K562 (cell line): ENCODE data around the gene ALS2CL. TPM values are rescaled to one million over a fixed set of nuclear protein-coding genes. Genes with fewer than 3 reads are reported as not detected.

ENCODE experiments used
- ATAC-seq: fragments of 200-7000 bp; cut with Tn5 transposase; 3 replicates; pipeline ENCODE4 v1.9.1; 2020; ENCODE audit warnings: moderate library complexity
- BruUV-seq: library from RNA; stranded (reverse); fragments of 400-500 nt; replicated peaks from 2 replicates; lab custom pipeline; 2021; lab: Mats Ljungman, UMichigan
- CTCF ChIA-PET: fragments of 300-600 bp; formaldehyde crosslinking; extraction: SDS; loops from one replicate; lab custom pipeline; 2021; ENCODE audit warnings: low intra/inter-chr PET ratio; lab: Yijun Ruan, JAX
- POLR2A ChIA-PET: fragments of 300-600, 350-650 bp; sonication (Branson Sonifier 250); formaldehyde crosslinking; extraction: SDS; loops from one replicate; lab custom pipeline; 2021; ENCODE audit warnings: antibody characterized with exemption, inconsistent platforms; lab: Yijun Ruan, JAX
- DNase-seq, 4 experiments: peaks; one replicate each; pipeline versions ENCODE4 v3.0.0 to v3.0.0-alpha.2; 2011 to 2018; ENCODE audit warnings: low spot score in 3 of 4, mixed read lengths in 3 of 4; ENCODE audit errors: extremely low read depth in 1 of 4
- FAIRE-seq: peaks from 2 replicates; lab custom pipeline; 2011; peaks lifted over from hg19 to GRCh38; lab: Jason Lieb, UNC
- H2AFZ ChIP-seq: 2 replicates; pipeline ENCODE4 v1.6.0; 2011; ENCODE audit warnings: low read depth, low read length, control low read depth, inconsistent platforms
- H3K27ac ChIP-seq: fragments of 200-600 bp; 3 replicates; pipeline ENCODE4 v1.8.0; 2011; ENCODE audit warnings: low read depth, mild to moderate bottlenecking, control low read depth, inconsistent platforms, low read length, moderate library complexity, mixed read lengths; ENCODE audit errors: extremely low read depth
- H3K27me3 ChIP-seq, 2 experiments: fragments of 300-600 bp in 1 of 2; 2 replicates in 1 of 2; 3 replicates in 1 of 2; pipeline versions ENCODE4 v1.6.0 to v1.8.0; 2011; ENCODE audit warnings: inconsistent platforms in 2 of 2, low read length in 2 of 2, mild to moderate bottlenecking in 1 of 2, mixed read lengths in 1 of 2, moderate library complexity in 1 of 2; ENCODE audit not compliant: control insufficient read depth in 2 of 2, insufficient read depth in 2 of 2
- H3K36me3 ChIP-seq: fragments of 300-600 bp; 3 replicates; pipeline ENCODE4 v1.8.0; 2011; ENCODE audit warnings: mild to moderate bottlenecking, low read length, inconsistent platforms; ENCODE audit not compliant: control insufficient read depth, insufficient read depth
- H3K4me1 ChIP-seq, 2 experiments: fragments of 200-600 bp in 1 of 2; replicated peaks in 1 of 2; 2 replicates in 1 of 2; 3 replicates in 1 of 2; pipeline versions ENCODE4 v1.5.1 to v1.8.0; 2011; ENCODE audit warnings: inconsistent platforms in 2 of 2, low read length in 2 of 2, mild to moderate bottlenecking in 1 of 2, mixed read lengths in 1 of 2, moderate library complexity in 1 of 2; ENCODE audit not compliant: control insufficient read depth in 2 of 2, insufficient read depth in 2 of 2
- H3K4me2 ChIP-seq: 2 replicates; pipeline ENCODE4 v1.6.1; 2011; ENCODE audit warnings: low read length, control low read depth, inconsistent platforms, mixed read lengths; ENCODE audit not compliant: insufficient read depth
- H3K4me3 ChIP-seq: fragments of 200-600 bp; sonication (generic), shearing (Covaris generic); 2 replicates; pipeline ENCODE4 v1.5.1; 2016; ENCODE audit warnings: control low read depth, inconsistent platforms
- H3K79me2 ChIP-seq: fragments of 200-600 bp; 3 replicates; pipeline ENCODE4 v1.8.0; 2011; ENCODE audit warnings: low read length, inconsistent platforms; ENCODE audit not compliant: control insufficient read depth, insufficient read depth
- H3K9ac ChIP-seq, 2 experiments: 2 replicates each; pipeline versions ENCODE4 v1.6.0 to v1.6.1; 2011; ENCODE audit warnings: low read depth in 2 of 2, low read length in 2 of 2, control low read depth in 1 of 2, inconsistent platforms in 1 of 2, mild to moderate bottlenecking in 1 of 2, mixed read lengths in 1 of 2; ENCODE audit not compliant: insufficient read depth in 1 of 2
- H3K9me1 ChIP-seq: one replicate; pipeline ENCODE4 v1.6.0; 2011; ENCODE audit warnings: inconsistent platforms, mild to moderate bottlenecking, low read length, moderate library complexity; ENCODE audit not compliant: control insufficient read depth, insufficient read depth
- H3K9me3 ChIP-seq: replicated peaks from 2 replicates; pipeline ENCODE4 v1.5.1; 2011; ENCODE audit warnings: low read depth, low read length, inconsistent platforms; ENCODE audit not compliant: control insufficient read depth, insufficient read depth
- H4K20me1 ChIP-seq: replicated peaks from 2 replicates; pipeline ENCODE4 v1.6.1; 2011; ENCODE audit warnings: low read length, inconsistent platforms, mixed read lengths; ENCODE audit not compliant: control insufficient read depth, insufficient read depth
- EHMT2 ChIP-seq: fragments of 450-650 bp; IDR thresholded peaks from 2 replicates; pipeline ENCODE4 v1.6.1; 2018; ENCODE audit warnings: antibody characterized with exemption
- REST ChIP-seq, 2 experiments: fragments of 450-650 bp; formaldehyde crosslinking in 1 of 2; IDR thresholded peaks; 2 replicates each; pipeline versions ENCODE4 v1.4.0 to v1.6.1; 2014 to 2020; ENCODE audit warnings: mild to moderate bottlenecking in 2 of 2, borderline replicate concordance in 1 of 2, low read depth in 1 of 2
- WGBS: fragments of 100-300 bp; shearing (Covaris generic); methylation state at CpG from one replicate; pipeline ENCODE4 v1.1.6; 2016; ENCODE audit warnings: low coverage, mixed read lengths; ENCODE audit not compliant: insufficient coverage; ENCODE audit errors: missing lambda C conversion rate; 5-methylcytosine and 5-hydroxymethylcytosine counted together
- in situ Hi-C: fragments of 300-500 bp; cut with MboI; formaldehyde crosslinking; loops from 4 replicates; pipeline ENCODE4 v1.15.0; 2018; ENCODE audit warnings: inconsistent platforms, mixed read lengths
- intact Hi-C: fragments of 100-400 bp; cut with micrococcal nuclease; formaldehyde crosslinking; loops from 2 replicates; pipeline ENCODE4 v1.14.2; 2022
- polyA plus RNA-seq, 8 experiments: library from polyadenylated mRNA; depleted of rRNA in 4 of 8; stranded (reverse) in 5 of 8; unstranded in 3 of 8; fragments of >200 nt; fragmentation: Nextera tagmentation in 2 of 8; fragmentation: Illumina TruSeq in 1 of 8; extraction: Ambion mirVana in 2 of 8; extraction: Trizol in 1 of 8; gene quantifications; 2 replicates each; pipeline versions ENCODE4 v1.2.1 to v1.2.3, GENCODE V29; 2011 to 2014; ENCODE audit warnings: inconsistent platforms in 1 of 8, missing spikeins in 1 of 8
- total RNA-seq, 7 experiments: library from RNA; depleted of rRNA in 6 of 7; stranded (reverse); fragments of >200 nt in 6 of 7; fragmentation: Illumina TruSeq in 2 of 7; extraction: Trizol in 2 of 7; gene quantifications; 2 replicates each; pipeline versions ENCODE4 v1.2.1 to v1.2.3, GENCODE V29; 2011 to 2021; ENCODE audit warnings: low replicate concordance in 1 of 7
- TF ChIP-seq, protein P1 (sequence below): fragments of 450-650 bp; IDR thresholded peaks from 2 replicates; pipeline ENCODE4 v1.6.1; 2016; ENCODE audit warnings: borderline replicate concordance

Gene ALS2CL
- total and polyA plus RNA-seq, 9 of the 15 experiments (the other 6 are each of a cell fraction or from before 2014, with no cell fraction given) = 0.03 to 0.13 (median 0.05) TPM; not detected in 3

GRCh38 chr3:46742992-46743585, 49.6 kb upstream of the ALS2CL start:
- no peak for DNase-seq
- Histone ChIP-seq H3K9ac (peak overlapping the region in 1 of 2 experiments; percentile 14; a peak in 1 of 4 replicates), H3K4me1 (no peaks in the 10 kb centered on the region), H3K79me2 (no peaks in the 10 kb centered on the region), H3K36me3 (no peaks in the 10 kb centered on the region), H3K27me3 (peaks cover 6 to 33% of the 10 kb centered on the region in 2 experiments; a peak in 4 of 5 replicates), H3K9me3 (no peaks in the 10 kb centered on the region), H3K27ac (no peak overlapping the region), H4K20me1 (no peaks in the 10 kb centered on the region), H2AFZ (no peak overlapping the region), H3K9me1 (no peaks in the 10 kb centered on the region), H3K4me3 (no peak overlapping the region), H3K4me2 (no peak overlapping the region)
- BruUV-seq = no TSS peak
- intact Hi-C loops (no loop called here), in situ Hi-C loops (no loop called here)
- TF ChIP-seq REST (IDR thresholded peaks at IDR 0.05; ENCODE audit: borderline replicate concordance) (peak; percentile 84), REST (CRISPR knock-in tag; IDR thresholded peaks at IDR 0.05; ENCODE audit: low read depth) (no peak), EHMT2 (0 out of 2 replicates have a peak, but pooled peaks have one; percentile 53)
- TF ChIP-seq, protein P1, sequence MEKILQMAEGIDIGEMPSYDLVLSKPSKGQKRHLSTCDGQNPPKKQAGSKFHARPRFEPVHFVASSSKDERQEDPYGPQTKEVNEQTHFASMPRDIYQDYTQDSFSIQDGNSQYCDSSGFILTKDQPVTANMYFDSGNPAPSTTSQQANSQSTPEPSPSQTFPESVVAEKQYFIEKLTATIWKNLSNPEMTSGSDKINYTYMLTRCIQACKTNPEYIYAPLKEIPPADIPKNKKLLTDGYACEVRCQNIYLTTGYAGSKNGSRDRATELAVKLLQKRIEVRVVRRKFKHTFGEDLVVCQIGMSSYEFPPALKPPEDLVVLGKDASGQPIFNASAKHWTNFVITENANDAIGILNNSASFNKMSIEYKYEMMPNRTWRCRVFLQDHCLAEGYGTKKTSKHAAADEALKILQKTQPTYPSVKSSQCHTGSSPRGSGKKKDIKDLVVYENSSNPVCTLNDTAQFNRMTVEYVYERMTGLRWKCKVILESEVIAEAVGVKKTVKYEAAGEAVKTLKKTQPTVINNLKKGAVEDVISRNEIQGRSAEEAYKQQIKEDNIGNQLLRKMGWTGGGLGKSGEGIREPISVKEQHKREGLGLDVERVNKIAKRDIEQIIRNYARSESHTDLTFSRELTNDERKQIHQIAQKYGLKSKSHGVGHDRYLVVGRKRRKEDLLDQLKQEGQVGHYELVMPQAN = no peak
- peak; percentile 61 for ATAC-seq
- under 1% methylated on average over 9 of the region's 12 CpGs for WGBS
- ChIA-PET POLR2A (interaction anchor here (0.6 kb wide), 2 partner anchors 85 to 270 kb away, joined by 3 read pairs; no protein-coding TSS in a partner anchor), CTCF (no interaction called here)
- FAIRE-seq = no peak
